Nephron (organoid): ENCODE measurements around the gene RGS16.
"Not testable (repeated sequence)": the region's sequence is repeated elsewhere in the genome, so short reads cannot be mapped to it uniquely, and the experiment has no call there.

Source experiments
- H3K27ac Mint-ChIP-seq, 3 experiments: 2 replicates each; pipeline ENCODE4 v1.8.0; 2020; ENCODE audit warnings: mixed read lengths in 3 of 3, mild to moderate bottlenecking in 2 of 3, moderate library complexity in 1 of 3
- H3K27me3 Mint-ChIP-seq: 2 replicates; pipeline ENCODE4 v1.8.0; 2021; ENCODE audit warnings: low read depth, mild to moderate bottlenecking, moderate library complexity, mixed read lengths
- H3K36me3 Mint-ChIP-seq: 2 replicates; pipeline ENCODE4 v1.8.0; 2020; ENCODE audit warnings: low read depth, mixed read lengths
- H3K4me1 Mint-ChIP-seq: 2 replicates; pipeline ENCODE4 v1.8.0; 2020; ENCODE audit warnings: mixed read lengths
- H3K4me3 Mint-ChIP-seq, 3 experiments: 2 replicates each; pipeline ENCODE4 v1.8.0; 2020; ENCODE audit warnings: mild to moderate bottlenecking in 3 of 3, mixed read lengths in 3 of 3, moderate library complexity in 2 of 3
- H3K9me3 Mint-ChIP-seq: 2 replicates; pipeline ENCODE4 v1.8.0; 2020; ENCODE audit warnings: mixed read lengths
- TF ChIP-seq, protein P1 (sequence below), 3 experiments: fragments of 200-600 bp; sonication (generic); IDR thresholded peaks; one replicate each; pipeline ENCODE4 v1.5.0; 2021; ENCODE audit warnings: antibody characterized with exemption in 3 of 3; ENCODE audit not compliant: unreplicated experiment in 3 of 3

Gene RGS16

DNA sequence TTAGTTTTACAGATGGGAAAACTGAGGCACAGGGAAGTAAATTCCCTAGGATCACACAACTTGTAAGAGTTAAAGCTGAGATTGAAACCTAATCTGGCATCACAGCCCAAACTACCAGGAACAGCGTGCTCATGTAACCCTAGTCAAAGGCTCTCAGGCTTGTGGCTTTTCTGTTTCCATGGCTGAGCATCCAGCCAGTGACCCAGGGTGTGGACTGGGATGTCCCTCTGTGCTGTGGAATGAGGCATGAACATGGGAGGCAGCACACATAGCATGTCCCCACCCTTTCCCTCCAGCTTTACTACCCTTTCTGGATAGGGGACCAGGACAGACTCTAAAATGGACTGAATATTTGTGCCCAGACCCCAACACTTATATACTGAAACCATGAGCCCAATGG lies 35.1 kb upstream of the RGS16 start:
- H3K27ac Mint-ChIP-seq, result no peak overlapping the region
- H3K36me3 Mint-ChIP-seq, result no peaks in the 10 kb centered on the region
- H3K9me3 Mint-ChIP-seq, result no peaks in the 10 kb centered on the region
- no peak overlapping the region for H3K4me3 Mint-ChIP-seq
- TF ChIP-seq, protein P1, sequence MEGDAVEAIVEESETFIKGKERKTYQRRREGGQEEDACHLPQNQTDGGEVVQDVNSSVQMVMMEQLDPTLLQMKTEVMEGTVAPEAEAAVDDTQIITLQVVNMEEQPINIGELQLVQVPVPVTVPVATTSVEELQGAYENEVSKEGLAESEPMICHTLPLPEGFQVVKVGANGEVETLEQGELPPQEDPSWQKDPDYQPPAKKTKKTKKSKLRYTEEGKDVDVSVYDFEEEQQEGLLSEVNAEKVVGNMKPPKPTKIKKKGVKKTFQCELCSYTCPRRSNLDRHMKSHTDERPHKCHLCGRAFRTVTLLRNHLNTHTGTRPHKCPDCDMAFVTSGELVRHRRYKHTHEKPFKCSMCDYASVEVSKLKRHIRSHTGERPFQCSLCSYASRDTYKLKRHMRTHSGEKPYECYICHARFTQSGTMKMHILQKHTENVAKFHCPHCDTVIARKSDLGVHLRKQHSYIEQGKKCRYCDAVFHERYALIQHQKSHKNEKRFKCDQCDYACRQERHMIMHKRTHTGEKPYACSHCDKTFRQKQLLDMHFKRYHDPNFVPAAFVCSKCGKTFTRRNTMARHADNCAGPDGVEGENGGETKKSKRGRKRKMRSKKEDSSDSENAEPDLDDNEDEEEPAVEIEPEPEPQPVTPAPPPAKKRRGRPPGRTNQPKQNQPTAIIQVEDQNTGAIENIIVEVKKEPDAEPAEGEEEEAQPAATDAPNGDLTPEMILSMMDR (IDR thresholded peaks at IDR 0.05; ENCODE audit: unreplicated experiment in 3 of 3), result no peak
- H3K27me3 Mint-ChIP-seq, result peaks cover 5% of the 10 kb centered on the region
- peaks cover 8% of the 10 kb centered on the region for H3K4me1 Mint-ChIP-seq

DNA sequence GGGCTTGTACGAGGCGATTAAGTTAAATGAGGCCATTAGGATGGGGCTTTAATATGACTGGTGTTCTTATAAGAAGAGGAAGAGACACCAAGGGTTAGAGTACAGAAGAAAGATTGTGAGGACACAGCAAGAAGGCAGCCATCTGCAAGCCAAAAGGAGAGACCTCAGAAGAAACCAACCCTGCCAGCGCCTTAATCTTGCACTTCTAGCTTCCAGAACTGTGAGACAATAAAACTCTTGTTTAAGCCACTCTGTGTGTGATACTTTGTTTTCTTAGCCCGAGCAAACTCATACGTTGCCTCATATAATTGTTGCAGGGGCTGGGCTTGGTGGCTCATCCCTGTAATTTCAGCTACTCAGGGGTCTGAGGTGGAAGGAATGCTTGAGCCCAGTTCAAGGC lies 33.6 kb upstream of the RGS16 start:
- peaks cover 5% of the 10 kb centered on the region for H3K27me3 Mint-ChIP-seq
- H3K9me3 Mint-ChIP-seq, result no peaks in the 10 kb centered on the region
- H3K36me3 Mint-ChIP-seq, result no peaks in the 10 kb centered on the region
- H3K27ac Mint-ChIP-seq, result no peak overlapping the region
- no peak overlapping the region for H3K4me3 Mint-ChIP-seq
- H3K4me1 Mint-ChIP-seq, result peaks cover 16% of the 10 kb centered on the region
- TF ChIP-seq, protein P1 (IDR thresholded peaks at IDR 0.05; ENCODE audit: unreplicated experiment in 3 of 3), result no peak

DNA sequence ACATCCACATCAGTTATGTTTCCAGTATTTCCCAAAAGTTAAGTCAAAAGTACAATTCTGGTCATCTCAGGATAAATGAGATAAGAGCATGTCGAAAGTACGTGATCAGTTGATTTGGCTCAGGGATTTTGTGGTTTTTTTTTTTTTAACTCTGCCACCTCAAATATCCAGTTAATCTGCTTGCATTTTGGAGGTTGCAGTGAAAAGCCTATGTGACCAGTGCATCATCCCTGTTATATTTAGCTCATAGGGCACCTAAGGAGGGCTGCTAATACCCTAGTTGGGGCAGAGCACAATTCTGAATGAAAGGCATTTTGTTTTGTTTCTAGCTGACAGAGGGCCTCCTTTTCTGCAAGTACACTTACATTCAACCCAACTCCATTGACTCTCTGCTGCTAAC lies 31.7 kb upstream of the RGS16 start:
- Mint-ChIP-seq H3K36me3 (no peaks in the 10 kb centered on the region), H3K27ac (no peak overlapping the region), H3K27me3 (peaks cover 9% of the 10 kb centered on the region), H3K4me1 (peaks cover 19% of the 10 kb centered on the region), H3K4me3 (no peak overlapping the region), H3K9me3 (no peaks in the 10 kb centered on the region)
- TF ChIP-seq, protein P1 (IDR thresholded peaks at IDR 0.05; ENCODE audit: unreplicated experiment in 3 of 3), result no peak

DNA sequence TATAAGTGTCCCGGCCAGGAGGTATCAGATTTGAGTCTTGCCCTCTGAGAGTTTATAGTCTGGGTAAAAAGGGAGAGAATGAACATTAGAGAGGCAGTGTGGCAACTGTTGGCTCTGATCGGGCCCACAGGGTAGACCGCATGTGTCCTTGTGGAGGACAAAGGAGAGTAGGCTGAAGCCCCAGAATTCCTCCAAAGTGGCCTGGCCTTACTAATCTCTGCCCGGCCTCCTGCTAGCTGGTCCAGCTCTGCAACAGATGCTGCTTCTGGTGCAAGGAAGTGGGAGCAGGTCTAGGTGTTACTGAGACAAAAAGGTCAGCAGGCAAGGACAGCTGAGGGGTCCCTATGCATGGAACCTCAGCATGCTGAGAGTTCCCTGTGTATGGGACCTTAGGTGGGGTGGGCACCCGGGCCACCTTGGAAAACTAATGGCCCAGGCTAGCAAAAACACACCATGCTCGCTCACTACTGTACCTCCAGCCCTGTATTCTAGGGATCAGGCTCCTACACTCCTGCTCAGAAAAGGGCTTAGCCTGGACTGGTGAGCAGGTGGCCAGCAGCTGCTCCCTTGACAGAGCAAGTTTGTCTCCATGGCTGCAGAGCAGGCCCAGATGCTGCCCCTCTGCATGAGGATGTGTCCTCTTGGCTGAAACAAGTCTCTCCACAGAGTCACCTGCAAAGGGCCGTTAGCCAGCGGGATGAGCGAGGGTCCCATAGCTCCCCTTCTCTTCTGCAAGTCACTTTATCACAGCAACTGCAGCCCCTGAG lies 30.3 kb upstream of the RGS16 start:
- Mint-ChIP-seq H3K36me3 (no peaks in the 10 kb centered on the region), H3K27me3 (peaks cover 9% of the 10 kb centered on the region), H3K4me3 (no peak overlapping the region), H3K27ac (peak overlapping the region; percentile 6 to 15 (median 15)), H3K4me1 (peaks cover 28% of the 10 kb centered on the region), H3K9me3 (no peaks in the 10 kb centered on the region)
- TF ChIP-seq, protein P1 (IDR thresholded peaks at IDR 0.05; ENCODE audit: unreplicated experiment in 3 of 3), result no peak

DNA sequence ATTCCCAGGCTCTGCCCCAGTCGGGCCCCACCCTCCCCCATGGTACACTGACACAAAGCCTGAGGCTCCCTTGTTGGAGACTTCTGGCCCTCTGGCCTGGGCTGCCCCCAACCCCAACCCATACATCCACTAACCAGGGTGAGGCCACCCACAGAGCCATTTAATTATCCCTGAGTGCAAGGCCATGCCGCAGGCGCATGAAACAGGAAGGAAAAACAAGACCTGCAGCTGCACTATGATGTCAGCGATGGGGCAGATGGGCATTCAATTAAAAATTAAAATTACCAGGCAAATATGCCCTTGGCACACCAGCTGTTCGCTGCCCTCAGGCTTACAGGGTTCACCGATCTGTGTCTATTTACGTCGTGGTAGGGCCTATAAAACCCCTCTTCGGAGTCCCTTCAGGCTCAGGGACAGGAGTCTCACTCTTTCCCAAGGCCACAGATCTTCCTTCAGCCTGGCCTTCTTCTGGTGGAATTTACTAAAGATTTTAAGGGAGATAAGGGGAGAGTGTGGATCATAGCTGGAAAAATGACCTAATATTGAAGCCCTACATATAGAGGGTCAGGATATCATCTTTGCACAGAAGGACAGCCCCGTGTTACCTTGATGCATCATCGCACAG lies 29.6 kb upstream of the RGS16 start:
- H3K27ac Mint-ChIP-seq, result peak overlapping the region; percentile 6 to 15 (median 15)
- H3K36me3 Mint-ChIP-seq, result no peaks in the 10 kb centered on the region
- TF ChIP-seq, protein P1 (IDR thresholded peaks at IDR 0.05; ENCODE audit: unreplicated experiment in 3 of 3), result no peak
- H3K27me3 Mint-ChIP-seq, result peaks cover 9% of the 10 kb centered on the region
- no peaks in the 10 kb centered on the region for H3K9me3 Mint-ChIP-seq
- peaks cover 35% of the 10 kb centered on the region for H3K4me1 Mint-ChIP-seq
- H3K4me3 Mint-ChIP-seq, result no peak overlapping the region

DNA sequence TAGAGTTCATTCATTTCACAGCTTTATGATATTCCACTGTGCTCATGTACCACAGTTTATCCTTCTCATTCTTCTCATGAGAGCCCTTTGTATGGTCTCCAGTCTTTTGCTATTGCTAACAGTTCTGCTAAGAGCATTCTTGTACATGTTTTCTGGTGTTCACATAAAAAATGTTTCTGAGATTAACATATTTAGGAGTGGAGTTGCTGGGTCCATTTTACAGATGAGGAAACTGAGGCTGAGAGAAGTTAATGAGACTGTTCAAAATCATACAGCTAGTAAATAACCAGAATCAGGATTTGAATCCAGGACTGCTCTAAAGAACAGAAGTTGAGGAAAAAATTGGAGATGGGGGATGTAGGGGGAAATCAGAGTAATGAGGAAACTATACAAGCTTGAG lies 28.8 kb upstream of the RGS16 start:
- no peak overlapping the region for H3K27ac Mint-ChIP-seq
- peaks cover 9% of the 10 kb centered on the region for H3K27me3 Mint-ChIP-seq
- no peaks in the 10 kb centered on the region for H3K9me3 Mint-ChIP-seq
- TF ChIP-seq, protein P1 (IDR thresholded peaks at IDR 0.05; ENCODE audit: unreplicated experiment in 3 of 3), result no peak
- peaks cover 37% of the 10 kb centered on the region for H3K4me1 Mint-ChIP-seq
- no peaks in the 10 kb centered on the region for H3K36me3 Mint-ChIP-seq
- no peak overlapping the region for H3K4me3 Mint-ChIP-seq

DNA sequence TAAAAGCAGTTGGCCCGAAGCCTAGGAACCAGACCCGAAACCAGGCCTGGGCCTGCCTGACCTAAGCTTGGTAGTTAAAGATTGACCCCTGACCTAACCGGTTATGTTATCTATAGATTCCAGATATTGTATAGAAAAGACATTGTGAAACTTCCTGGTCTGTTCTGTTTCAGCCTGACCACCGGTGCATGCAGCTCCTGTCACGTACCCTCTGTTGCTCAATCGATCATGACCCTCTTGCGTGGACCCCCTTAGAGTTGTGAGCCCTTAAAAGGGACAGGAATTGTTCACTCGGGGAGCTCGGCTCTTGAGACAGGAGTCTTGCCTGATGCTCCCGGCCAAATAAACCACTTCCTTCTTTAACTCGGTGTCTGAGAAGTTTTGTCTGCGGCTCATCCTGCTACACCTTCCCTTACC lies 28.3 kb upstream of the RGS16 start:
- H3K9me3 Mint-ChIP-seq, H3K27ac Mint-ChIP-seq, H3K36me3 Mint-ChIP-seq, H3K4me3 Mint-ChIP-seq, H3K27me3 Mint-ChIP-seq: not testable (repeated sequence)
- H3K4me1 Mint-ChIP-seq, result peaks cover 42% of the 10 kb centered on the region
